ENCODE data around the gene IGLL5.
"Not testable (repeated sequence)": the region's sequence is repeated elsewhere in the genome, so short reads cannot be mapped to it uniquely, and the experiment has no call there.

The IGLL5 gene

GRCh38 chr22:22915670-22916035 is 28.0 kb downstream of the IGLL5 start:
- H3K4me3 ChIP-seq (ENCODE audit: low read length): no peak overlapping the region
- no peak for TF ChIP-seq ZNF274 (IDR thresholded peaks at IDR 0.05; ENCODE audit: low read depth, low read length)

DNA sequence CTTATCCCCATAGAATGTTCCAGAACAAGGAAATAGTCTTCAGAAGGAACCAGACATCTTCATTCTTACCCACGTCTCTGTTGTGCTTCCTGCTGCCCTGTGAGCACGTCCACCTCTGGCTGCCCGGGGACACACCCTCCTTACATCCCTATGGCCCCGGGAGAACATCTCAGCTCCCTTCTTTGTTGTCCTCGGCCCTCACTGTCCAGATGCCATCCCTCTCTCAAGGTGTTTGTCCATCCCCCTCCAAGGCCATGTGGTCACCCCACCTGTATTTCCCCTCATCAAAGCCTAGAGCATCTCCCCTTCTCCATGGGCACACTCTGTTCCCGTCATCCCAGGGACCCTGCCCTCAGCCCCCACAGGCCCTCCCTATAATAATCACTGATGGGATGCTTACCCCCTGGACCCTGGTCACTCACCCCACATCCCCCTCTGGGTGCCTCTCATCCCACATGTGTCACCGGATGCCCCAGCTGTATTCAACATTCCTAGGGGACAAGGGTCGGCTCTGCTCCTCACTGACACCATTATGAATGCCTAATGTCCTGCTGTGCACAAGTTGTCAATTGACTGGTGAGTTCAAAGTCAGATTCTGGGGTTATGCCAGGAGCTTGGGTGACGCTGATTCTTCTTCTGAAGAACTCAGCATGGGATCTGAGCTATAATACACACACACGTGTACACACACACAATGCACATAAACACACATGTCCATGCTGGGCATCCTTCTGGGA is 28.8 kb downstream of the IGLL5 start:
- H3K4me3 ChIP-seq (ENCODE audit: low read length): no peak overlapping the region
- TF ChIP-seq ZNF274 (IDR thresholded peaks at IDR 0.05; ENCODE audit: low read depth, low read length): no peak

GRCh38 chr22:22916952-22917290 is 29.3 kb downstream of the IGLL5 start:
- TF ChIP-seq ZNF274 (IDR thresholded peaks at IDR 0.05; ENCODE audit: low read depth, low read length): no peak
- H3K4me3 ChIP-seq (ENCODE audit: low read length): no peak overlapping the region

DNA sequence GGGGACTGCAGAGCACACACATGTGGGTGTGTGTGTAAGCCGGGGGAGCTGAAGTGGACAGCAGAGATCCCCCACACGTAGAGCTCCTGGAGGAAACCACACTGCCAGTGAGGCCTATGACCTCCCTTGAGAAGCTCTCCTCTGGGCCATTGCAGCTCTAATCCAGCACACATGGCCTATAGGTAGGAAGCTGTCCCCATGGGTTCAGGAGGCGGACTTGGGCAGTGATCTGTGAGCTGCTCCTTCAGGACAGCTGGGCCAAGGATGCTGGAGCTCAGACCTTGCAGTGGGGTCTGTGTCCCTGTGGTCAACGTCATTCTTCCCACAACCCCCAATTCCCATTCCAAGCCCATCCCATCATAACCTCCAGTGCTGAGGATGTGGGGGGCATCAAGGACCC is 29.8 kb downstream of the IGLL5 start:
- H3K4me3 ChIP-seq (ENCODE audit: low read length): no peak overlapping the region
- no peak for TF ChIP-seq ZNF274 (IDR thresholded peaks at IDR 0.05; ENCODE audit: low read depth, low read length)

GRCh38 chr22:22918297-22918965 is 30.8 kb downstream of the IGLL5 start:
- no peak overlapping the region for H3K4me3 ChIP-seq (ENCODE audit: low read length)
- no peak for TF ChIP-seq ZNF274 (IDR thresholded peaks at IDR 0.05; ENCODE audit: low read depth, low read length)

DNA sequence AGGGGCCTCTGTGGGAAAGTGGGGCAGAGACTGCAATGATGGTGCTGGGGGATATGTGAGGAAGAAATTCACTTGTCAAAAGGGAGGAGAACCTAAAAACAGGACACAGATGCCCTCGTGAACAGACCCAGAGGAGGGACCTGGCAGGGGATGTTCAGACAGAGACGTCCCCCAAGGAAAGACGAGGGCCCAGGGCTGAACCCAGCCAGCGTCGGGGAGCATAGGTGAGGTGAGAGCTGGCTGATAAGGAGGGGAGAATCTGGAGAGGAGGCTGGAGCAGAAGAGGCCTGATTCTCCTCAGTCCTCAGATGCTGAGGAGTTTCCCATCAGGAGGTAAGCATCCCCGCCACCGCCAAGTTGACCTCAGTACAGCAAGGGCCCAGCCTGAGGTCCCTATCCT is 31.4 kb downstream of the IGLL5 start:
- TF ChIP-seq ZNF274 (IDR thresholded peaks at IDR 0.05; ENCODE audit: low read depth, low read length): no peak
- H3K4me3 ChIP-seq (ENCODE audit: low read length): no peak overlapping the region

DNA sequence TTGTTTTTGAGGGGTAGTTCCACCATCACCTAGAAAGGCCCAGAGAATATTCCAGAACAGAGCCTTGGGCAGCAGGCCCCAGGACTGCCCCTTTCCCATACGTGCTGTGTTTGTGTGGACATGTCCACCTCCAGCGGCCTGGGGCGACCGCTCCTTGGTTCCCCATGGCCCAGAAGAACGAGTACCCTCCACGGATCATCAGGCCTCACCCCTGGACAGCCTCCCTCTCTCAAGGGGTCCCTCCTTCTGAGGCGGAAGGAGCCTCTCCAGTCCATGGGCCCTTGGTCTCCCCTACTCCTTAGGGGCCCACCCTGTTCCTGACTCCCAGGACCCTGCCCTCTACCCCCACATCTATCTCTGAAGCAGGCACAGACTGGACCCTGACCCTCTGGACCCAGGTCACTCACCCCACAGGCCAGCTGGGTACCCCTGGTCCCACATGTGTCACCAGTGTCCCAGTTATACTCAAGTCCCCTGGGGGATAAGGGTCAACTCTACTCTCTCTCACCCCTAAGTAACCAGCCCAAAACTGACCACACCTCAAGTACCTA is 32.6 kb downstream of the IGLL5 start:
- H3K4me3 ChIP-seq (ENCODE audit: low read length): no peak overlapping the region
- no peak for TF ChIP-seq ZNF274 (IDR thresholded peaks at IDR 0.05; ENCODE audit: low read depth, low read length)

DNA sequence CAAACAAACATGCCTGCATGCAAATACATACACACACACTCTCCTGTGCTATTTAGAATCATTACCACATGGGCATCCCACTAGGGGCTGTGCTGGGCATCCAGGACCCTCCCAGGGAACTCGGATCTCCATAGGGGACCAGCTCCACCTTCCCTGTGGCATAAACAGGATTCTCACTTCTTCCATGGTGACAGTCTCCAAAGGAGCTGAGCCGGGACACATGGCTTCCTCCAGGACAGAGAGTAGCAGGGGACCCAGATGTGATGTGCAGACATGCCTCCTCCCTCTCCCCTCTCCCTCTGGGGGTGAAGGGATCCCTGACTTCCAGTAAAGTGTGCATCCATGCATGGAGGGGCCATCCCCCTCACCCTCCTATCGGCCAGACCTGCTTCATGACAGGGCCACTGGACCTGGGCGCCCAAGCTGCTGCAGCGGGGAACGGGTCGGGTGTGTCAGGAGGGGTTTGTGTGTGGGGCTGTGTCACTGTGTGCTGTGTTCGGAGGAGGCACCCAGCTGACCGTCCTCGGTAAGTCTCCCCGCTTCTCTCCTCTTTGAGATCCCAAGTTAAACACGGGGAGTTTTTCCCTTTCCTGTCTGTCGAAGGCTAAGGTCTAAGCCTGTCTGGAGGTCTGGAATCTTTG is 33.4 kb downstream of the IGLL5 start:
- TF ChIP-seq ZNF274 (IDR thresholded peaks at IDR 0.05; ENCODE audit: low read depth, low read length): no peak
- H3K4me3 ChIP-seq (ENCODE audit: low read length): no peak overlapping the region

DNA sequence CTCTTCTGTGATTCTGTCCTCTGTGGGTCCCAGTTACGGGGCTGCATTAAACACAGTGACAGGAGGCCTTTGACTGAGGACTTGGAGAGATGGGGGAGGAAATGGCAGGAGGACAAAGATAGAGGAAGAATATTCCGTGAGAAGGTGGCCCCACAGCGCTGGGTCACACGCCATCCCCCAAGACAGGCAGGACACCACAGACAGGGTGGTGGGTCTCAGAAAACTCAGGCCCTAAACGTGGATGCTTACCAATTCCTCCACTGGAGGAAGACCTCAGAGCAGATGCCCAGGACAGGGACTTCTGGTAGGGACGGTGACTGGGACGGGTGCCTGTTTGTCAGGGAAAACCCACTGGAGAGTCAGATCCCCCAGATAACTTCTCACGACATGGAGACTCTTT is 34.0 kb downstream of the IGLL5 start:
- H3K4me3 ChIP-seq (ENCODE audit: low read length): no peak overlapping the region
- no peak for TF ChIP-seq ZNF274 (IDR thresholded peaks at IDR 0.05; ENCODE audit: low read depth, low read length)

- not testable (repeated sequence) for H3K4me3 ChIP-seq (ENCODE audit: low read length)
Measured at GRCh38 chr22:22922092-22922953, 34.7 kb downstream of the IGLL5 start.

GRCh38 chr22:22922954-22923319 is 35.3 kb downstream of the IGLL5 start:
- H3K4me3 ChIP-seq (ENCODE audit: low read length): no peak overlapping the region
- TF ChIP-seq ZNF274 (IDR thresholded peaks at IDR 0.05; ENCODE audit: low read depth, low read length): no peak

DNA sequence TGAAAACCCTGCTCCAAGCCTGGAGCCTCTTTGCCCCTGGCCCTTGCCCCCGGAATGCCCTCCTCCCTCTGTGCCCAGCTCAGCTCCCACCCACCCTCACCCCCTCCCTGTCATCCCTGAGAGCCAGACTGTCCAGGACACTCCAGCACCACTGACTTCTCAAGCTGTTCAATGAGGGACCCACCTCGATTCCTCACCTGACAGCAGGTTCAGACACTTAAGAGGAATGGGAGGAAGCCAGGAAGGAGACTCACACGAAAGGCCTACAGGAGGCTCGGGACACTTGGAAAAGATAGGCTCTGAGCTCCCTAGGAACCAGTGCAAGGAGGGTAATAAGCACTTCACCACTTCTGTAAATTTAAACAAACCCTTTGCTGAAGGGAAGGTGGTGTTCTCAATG is 35.8 kb downstream of the IGLL5 start:
- no peak for TF ChIP-seq ZNF274 (IDR thresholded peaks at IDR 0.05; ENCODE audit: low read depth, low read length)
- no peak overlapping the region for H3K4me3 ChIP-seq (ENCODE audit: low read length)

- no peak overlapping the region for H3K4me3 ChIP-seq (ENCODE audit: low read length)
- TF ChIP-seq ZNF274 (IDR thresholded peaks at IDR 0.05; ENCODE audit: low read depth, low read length): no peak
Measured at GRCh38 chr22:22923930-22924329, 36.3 kb downstream of the IGLL5 start.

All from GM08714 (cell line).